EH (cell line): ENCODE measurements around the gene CC2D1B.

ENCODE experiments used
- DNase-seq: peaks from one replicate; pipeline ENCODE4 v3.0.0-alpha.2; 2015; ENCODE audit warnings: low read depth

The CC2D1B gene

DNA sequence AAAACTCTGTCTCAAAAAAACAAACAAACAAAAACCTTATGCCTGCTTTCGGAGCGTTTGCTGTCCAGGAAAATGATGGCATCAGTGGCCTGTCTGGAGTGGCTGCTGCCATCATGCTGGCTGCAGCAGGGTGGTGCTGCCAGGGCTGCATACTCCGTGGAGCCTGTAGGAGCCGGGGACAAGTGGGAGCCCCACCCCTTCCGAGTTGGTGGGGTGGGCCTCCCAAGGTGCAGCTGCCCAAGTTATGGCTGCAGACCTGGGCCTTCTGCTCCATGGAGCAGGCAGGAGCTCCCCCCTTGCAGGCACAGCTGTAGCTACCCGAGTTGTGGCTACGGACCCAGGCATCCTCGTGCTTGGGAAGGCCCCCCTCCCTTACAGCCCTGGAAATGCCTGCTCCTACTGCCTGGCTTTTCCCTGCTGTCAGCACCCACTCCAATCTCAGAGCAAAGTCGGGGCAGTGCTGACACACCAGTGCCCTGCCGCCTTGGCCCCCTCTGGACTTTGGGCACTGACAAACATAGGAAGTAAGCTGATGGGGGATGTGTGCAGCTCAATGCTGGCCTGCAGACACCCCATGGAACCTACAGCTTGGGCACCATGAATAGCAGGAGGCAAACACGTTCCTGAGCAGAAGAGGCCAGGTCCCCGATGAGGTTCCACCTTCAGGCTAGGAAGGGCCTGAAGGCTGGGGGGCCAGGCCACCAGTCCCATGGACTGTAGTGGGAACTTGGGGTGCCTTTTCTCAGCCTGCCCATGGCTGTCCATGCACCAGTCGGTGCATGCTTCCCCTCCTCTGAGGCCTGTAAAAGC lies 60.4 kb downstream of the CC2D1B start:
- DNase-seq, result no peak
